AG09319 (cell line): ENCODE measurements around the gene PHYHD1.

Experiments used
- DNase-seq: peaks from one replicate; pipeline ENCODE4 v3.0.0-alpha.2; 2010; ENCODE audit warnings: low read depth; ENCODE audit errors: extremely low read depth
- CTCF ChIP-seq: IDR thresholded peaks from 2 replicates; pipeline ENCODE4 v1.5.1; 2011; ENCODE audit warnings: low read depth, mild to moderate bottlenecking, inconsistent platforms, low read length, moderate library complexity

The PHYHD1 gene

GRCh38 chr9:128916204-128916603 is 4.6 kb upstream of the PHYHD1 start:
- no peak for TF ChIP-seq CTCF
- DNase-seq = no peak

- no peak for TF ChIP-seq CTCF
- DNase-seq = no peak
Measured at GRCh38 chr9:128916745-128917144, 4.0 kb upstream of the PHYHD1 start.

DNA sequence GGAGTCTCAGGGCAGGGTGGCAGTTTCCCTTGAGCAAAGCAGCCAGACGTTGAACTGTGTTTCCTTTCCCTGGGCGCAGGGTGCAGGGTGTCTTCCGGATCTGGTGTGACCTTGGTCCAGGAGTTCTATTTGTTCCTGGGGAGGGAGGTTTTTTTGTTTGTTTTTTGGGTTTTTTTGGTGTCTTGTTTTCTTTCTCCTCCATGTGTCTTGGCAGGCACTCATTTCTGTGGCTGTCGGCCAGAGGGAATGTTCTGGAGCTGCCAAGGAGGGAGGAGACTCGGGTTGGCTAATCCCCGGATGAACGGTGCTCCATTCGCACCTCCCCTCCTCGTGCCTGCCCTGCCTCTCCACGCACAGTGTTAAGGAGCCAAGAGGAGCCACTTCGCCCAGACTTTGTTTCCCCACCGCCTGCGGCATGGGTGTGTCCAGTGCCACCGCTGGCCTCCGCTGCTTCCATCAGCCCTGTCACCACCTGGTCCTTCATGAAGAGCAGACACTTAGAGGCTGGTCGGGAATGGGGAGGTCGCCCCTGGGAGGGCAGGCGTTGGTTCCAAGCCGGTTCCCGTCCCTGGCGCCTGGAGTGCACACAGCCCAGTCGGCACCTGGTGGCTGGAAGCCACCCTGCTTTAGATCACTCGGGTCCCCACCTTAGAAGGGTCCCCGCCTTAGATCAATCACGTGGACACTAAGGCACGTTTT is 3.5 kb upstream of the PHYHD1 start:
- DNase-seq = peak; percentile 49
- TF ChIP-seq CTCF = no peak

GRCh38 chr9:128918921-128919320 is 1.9 kb upstream of the PHYHD1 start:
- no peak for DNase-seq
- no peak for TF ChIP-seq CTCF

DNA sequence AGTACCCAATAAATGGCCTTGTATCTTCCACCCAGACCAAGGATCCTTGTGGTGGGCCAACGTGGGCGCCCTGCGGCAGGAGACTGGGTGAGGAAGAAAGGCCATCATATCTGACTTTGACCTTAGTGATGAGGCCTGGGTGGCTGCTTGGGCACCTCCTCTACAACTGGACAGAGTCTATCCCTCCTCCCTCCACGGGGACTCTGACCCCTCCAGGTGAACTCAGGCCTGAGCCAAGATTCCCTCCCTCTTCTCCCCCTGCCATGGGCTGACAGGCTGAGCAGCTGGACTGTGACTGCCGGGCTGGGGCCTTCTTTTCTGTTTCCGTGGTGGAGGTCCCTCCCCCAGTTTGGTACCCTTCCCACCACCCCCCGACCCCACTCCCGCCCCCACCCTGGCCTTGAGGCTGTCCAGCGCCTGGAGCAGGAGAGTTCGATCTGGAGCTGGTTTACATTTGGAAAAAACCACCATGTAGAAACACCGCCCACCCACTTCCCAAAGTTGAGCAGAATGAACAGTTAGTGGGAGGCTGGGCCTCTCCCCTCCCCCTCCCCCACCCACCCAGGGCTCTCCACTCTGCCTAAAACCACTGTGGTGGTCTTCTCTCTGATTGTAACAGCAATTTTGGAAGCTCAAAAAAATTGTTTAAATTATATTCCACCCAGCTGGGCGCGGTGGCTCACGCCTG is 1.2 kb upstream of the PHYHD1 start:
- no peak for TF ChIP-seq CTCF
- DNase-seq = no peak

GRCh38 chr9:128921881-128922763 is 1.3 kb downstream of the PHYHD1 start:
- no peak for TF ChIP-seq CTCF
- no peak for DNase-seq

DNA sequence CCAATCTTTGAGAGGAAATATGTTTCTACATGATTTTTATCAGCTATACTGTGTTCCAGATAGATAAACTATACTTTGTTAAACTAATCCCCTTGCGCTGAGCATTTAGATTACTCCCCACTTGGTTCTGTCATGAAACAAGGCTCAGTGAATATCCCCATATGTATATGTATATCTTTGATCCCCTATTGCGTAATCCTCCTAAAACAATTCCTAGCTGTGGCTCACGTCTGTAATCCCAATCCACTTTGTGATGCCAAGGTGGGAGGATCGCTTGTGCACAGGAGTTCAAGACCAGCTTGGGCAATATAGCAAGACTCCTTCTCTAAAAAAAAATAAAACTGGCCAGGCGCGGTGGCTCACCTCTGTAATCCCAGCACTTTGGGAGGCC is 2.7 kb downstream of the PHYHD1 start:
- no peak for TF ChIP-seq CTCF
- DNase-seq = no peak
